Stimulated activated CD4-positive, alpha-beta T cell treated with anti-CD3 and anti-CD28 coated beads, Interleukin-4, amount 100 ng/mL, for 1 hour (primary cell): ENCODE results near the gene CAPN12.

ENCODE experiments used
- DNase-seq: peaks from one replicate; pipeline ENCODE4 v3.0.0-alpha.2; 2020

Gene CAPN12

GRCh38 chr19:38725469-38726283 lies 18.6 kb downstream of the CAPN12 start:
- no peak for DNase-seq

DNA sequence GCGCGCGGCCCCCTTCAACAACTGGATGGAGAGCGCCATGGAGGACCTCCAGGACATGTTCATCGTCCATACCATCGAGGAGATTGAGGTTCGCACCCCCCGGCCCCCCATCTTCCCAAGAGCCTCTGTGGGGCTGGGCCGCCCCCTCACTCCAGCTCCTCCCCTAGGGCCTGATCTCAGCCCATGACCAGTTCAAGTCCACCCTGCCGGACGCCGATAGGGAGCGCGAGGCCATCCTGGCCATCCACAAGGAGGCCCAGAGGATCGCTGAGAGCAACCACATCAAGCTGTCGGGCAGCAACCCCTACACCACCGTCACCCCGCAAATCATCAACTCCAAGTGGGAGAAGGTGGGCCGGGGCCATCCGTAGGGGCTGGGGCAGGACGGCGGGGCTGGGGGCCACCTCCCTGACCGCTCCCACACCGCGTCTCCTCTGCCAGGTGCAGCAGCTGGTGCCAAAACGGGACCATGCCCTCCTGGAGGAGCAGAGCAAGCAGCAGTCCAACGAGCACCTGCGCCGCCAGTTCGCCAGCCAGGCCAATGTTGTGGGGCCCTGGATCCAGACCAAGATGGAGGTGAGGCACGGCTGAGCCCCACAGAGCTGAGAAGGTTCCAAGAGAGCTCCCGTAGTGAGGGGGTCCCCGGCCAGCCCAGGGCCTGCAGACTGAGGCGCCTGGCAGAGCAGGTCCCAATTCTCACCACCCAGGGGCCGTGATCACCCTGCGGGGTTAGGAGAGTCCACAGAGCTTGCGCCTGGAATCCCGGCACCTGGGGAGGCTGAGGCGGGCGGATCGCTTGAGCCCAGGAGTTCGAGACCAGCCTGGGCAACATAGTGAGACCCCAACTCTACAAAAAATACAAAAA lies 20.1 kb downstream of the CAPN12 start:
- DNase-seq: no peak

DNA sequence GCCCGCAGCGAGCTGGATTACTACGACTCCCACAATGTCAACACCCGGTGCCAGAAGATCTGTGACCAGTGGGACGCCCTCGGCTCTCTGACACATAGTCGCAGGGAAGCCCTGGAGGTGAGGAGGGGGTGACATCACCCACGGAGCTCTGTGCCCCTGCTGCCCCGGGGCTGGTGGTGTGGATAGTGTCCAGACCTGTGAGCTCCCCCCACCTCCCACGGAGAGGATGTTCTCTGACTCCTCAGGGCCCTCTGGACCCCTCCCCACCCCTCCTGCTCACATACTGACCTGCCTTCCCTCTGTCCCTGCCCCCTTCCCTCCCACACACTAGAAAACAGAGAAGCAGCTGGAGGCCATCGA lies 20.7 kb downstream of the CAPN12 start:
- no peak for DNase-seq

GRCh38 chr19:38722947-38723605 lies 21.2 kb downstream of the CAPN12 start:
- DNase-seq: no peak

DNA sequence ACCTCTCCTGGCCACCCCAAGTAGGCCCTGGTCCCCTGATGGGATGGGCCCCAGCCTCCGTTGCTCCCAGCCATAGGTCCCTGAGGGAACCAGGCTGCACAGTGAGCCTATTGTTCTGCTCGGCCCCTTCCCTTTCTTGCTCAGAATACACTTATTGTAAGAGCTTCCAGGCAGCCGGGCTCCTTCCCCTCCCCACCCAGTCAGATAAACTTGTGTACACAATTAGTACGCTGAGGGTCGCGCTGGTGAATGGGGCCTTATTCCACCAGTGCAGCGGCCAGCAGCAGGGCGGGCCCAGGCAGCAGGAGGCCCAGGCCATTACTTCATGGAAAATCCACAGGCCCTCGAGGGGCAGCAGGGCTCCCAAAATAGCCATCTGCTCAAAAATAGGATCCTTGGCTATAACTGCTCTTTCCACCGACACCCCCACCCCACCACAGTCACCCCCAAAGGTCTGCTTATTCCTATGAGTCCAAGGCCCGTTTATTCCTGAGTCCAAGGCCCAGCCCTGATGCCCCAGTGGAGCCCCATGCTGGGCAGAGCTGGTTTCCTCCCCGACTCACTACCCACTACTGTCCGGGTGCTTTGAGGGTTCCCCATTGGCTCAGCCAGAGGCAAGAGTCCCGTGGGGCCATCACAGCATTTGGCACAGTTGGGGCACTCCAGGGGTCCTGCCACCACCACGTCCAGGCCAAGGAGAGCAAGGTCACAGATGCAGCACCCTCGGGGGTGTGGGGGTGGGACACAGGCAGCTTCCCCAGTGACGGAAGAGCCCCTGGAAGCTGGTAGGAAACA lies 22.1 kb downstream of the CAPN12 start:
- DNase-seq: no peak

GRCh38 chr19:38721496-38721895 lies 22.8 kb downstream of the CAPN12 start:
- DNase-seq: no peak

GRCh38 chr19:38720559-38721236 lies 23.6 kb downstream of the CAPN12 start:
- no peak for DNase-seq

DNA sequence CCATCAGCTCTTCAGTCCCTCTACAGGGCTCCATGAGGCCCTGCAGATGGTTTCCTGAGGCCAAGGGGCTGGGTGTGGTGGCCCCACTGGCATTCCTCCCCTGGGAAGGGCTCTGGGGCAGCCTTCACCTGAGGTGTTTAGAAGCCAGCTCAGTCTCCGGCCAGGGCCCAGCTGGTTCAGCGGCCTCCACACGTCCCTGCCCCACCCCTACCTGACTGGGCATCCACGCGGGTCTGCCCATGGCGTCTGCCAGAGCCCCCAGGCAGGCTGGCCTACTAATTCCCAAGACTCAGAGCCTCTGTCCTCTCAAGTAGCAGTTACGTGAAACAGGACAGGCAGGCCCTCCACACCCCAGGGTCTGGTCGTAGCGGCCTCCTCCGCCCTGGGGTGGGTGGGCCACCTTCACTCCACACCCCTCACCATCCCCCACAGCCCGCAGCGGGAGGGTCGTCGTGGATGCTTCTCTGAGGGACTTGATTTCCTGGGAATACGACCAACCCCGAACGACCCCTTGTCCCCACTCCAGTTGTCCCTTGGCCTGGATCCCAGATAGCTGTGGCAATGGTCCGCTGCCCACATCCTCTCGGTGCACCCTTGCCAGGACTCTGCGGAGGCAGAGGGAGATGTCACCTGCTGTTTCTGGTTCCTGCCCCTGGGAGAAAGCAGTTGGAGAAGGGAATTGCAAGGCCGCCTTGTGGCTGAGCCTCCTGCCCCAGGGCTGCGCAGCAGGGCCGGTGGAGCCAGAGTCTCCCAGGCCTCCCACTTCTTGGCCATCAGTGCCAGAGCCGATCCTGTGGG lies 24.3 kb downstream of the CAPN12 start:
- DNase-seq: no peak

GRCh38 chr19:38718747-38719543 lies 25.3 kb downstream of the CAPN12 start:
- no peak for DNase-seq

- no peak for DNase-seq
Measured at GRCh38 chr19:38717855-38718254, 26.4 kb downstream of the CAPN12 start.

- DNase-seq: no peak
Measured at GRCh38 chr19:38717051-38717450, 27.2 kb downstream of the CAPN12 start.

GRCh38 chr19:38715555-38715954 lies 28.7 kb downstream of the CAPN12 start:
- no peak for DNase-seq

GRCh38 chr19:38714354-38714778 lies 29.9 kb downstream of the CAPN12 start:
- no peak for DNase-seq

- no peak for DNase-seq
Measured at GRCh38 chr19:38713865-38714264, 30.4 kb downstream of the CAPN12 start.

- DNase-seq: no peak
Measured at GRCh38 chr19:38713227-38713649, 31.0 kb downstream of the CAPN12 start.

DNA sequence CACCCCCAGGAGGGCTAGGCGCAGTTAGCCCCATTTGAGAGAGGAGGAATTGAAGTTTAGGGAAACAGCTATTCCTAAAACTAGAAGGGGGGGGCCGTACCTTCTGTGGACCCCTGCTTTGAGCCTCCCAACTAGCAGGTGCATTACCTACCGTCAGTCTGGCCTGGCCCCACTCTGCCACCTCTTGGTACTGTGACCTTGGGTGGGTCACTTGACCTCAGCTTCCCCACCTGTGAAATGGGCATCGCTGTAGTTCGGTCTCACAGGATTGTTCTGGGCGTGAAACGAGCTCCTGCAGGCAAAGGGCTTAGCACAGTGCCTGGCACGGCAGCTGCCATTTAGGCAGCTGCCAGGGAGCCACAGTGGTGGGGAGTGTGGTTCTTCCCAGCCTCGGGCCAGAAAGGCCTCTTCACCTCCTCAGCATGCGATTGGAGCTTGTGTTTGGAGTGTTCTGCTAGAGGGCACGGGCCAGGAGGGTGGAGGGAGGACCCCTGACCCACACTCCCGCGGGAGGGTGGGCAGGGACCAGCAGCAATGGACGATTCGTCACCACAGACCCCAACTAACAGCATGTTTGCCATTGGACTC lies 32.0 kb downstream of the CAPN12 start:
- no peak for DNase-seq

DNA sequence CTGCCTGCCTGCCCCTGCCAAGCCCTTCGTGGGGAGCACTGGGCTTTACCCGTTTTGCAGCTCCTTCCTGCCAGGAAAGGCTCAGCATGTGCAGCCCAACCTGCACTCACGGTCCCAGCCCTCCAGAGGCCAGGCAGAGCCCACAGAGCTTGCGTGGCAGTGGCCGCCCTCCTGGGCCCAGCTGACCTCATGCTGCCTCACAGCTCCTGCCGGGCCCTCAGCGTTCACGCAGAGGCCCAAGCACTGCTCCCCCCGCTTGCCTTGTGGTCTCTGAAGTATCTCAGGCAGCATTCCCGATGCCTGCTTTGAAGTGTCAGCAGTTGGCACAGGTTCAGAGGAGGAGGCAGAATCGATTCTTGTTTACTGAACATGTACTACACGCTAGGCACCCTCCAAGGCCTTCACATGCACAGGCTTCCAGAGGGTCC lies 32.5 kb downstream of the CAPN12 start:
- no peak for DNase-seq

DNA sequence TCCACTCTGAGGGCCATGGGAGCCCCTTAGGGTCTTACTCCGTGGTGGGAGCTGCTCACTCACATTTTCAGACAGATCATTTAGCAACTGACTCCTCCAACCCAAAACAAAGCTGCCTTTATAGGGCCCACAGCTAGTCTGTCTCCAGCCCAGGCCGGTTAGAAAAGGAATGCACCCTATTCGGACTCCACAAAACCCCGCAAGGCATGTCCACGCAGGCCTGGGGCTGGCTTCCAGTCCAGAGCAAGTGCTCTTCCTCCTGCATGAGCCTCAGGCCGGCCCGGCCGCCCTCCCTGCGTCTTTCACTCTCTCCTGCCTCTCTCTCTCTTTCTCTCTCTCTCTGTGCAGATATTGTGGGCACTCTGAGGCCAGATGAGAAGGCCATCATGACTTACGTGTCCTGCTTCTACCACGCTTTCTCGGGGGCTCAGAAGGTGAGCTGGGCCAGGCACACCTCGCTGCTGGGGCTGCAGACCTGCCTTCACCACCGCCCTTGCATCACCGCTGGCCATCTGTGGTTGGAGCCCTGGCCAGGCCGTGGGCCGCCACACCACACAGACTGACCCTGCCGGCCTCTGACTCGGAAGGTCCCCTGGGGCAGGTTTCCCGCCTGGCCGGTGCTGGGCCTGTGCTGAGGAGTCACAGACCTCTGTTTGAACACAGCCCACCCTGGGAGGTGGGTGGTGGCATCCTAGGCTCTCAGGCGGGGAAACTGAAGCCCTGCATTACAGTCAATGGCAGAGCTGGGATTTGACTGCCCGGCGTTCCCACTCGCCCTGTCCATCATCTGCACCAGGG lies 33.1 kb downstream of the CAPN12 start:
- DNase-seq: no peak

DNA sequence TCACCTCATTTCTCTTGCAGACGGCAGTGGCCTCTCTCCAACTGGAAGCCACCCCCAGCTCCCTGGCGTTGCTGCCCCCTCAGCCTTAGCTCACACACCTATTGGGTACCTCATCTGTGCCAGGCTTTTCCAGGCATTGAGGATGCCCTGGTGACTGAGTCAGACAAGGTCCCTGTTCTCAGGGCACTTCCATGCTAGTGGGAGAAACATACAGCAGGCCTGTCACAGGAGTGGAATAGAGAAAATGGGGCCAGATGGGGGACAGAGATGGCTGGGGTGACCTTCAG lies 33.9 kb downstream of the CAPN12 start:
- DNase-seq: no peak
